PC-3 (cell line): ENCODE data around the gene THSD7A. TPM values are rescaled to one million over a fixed set of nuclear protein-coding genes. Genes with fewer than 3 reads are reported as not detected.

ENCODE experiments used
- ATAC-seq: fragments of 200-7000 bp; cut with Tn5 transposase; 2 replicates; pipeline ENCODE4 v1.9.1; 2020; ENCODE audit warnings: mild to moderate bottlenecking, moderate library complexity
- BruUV-seq: library from RNA; stranded (reverse); fragments of 400-500 nt; replicated peaks from 2 replicates; lab custom pipeline; 2021; lab: Mats Ljungman, UMichigan
- CTCF ChIA-PET: fragments of 300-600 bp; sonication (Branson Sonifier 250); formaldehyde crosslinking; loops from one replicate; lab custom pipeline; 2022; ENCODE audit warnings: antibody characterized with exemption; lab: Charles Lee
- POLR2A ChIA-PET: fragments of 300-600 bp; sonication (Branson Sonifier 250); formaldehyde crosslinking; loops from one replicate; lab custom pipeline; 2022; ENCODE audit warnings: antibody characterized with exemption; ENCODE audit not compliant: unreplicated experiment; lab: Charles Lee
- DNase-seq: peaks from one replicate; pipeline ENCODE4 v3.0.0-alpha.2; 2015
- H2AFZ ChIP-seq: fragments of 300-600 bp; sonication (generic); 2 replicates; pipeline ENCODE4 v1.6.0; 2016; ENCODE audit warnings: antibody characterized with exemption, low read length
- H3F3A ChIP-seq: fragments of 300-600 bp; sonication (generic); one replicate; pipeline ENCODE4 v1.6.0; 2017; ENCODE audit warnings: antibody characterized with exemption, low read length, control low read depth, mild to moderate bottlenecking; ENCODE audit not compliant: unreplicated experiment
- H3K27ac ChIP-seq: fragments of 300-600 bp; sonication (generic); 2 replicates; pipeline ENCODE4 v1.5.1; 2016; ENCODE audit warnings: mild to moderate bottlenecking, low read length
- H3K27me3 ChIP-seq: fragments of 300-600 bp; sonication (generic); 2 replicates; pipeline ENCODE4 v1.6.1; 2016; ENCODE audit warnings: low read length, mixed read lengths
- H3K36me3 ChIP-seq: fragments of 300-600 bp; sonication (generic); 2 replicates; pipeline ENCODE4 v1.6.1; 2016; ENCODE audit warnings: low read depth, mixed run types, low read length, mixed read lengths
- H3K4me1 ChIP-seq: fragments of 300-600 bp; sonication (generic); 2 replicates; pipeline ENCODE4 v1.5.1; 2016; ENCODE audit warnings: low read length; ENCODE audit not compliant: insufficient read depth
- H3K4me2 ChIP-seq: fragments of 300-600 bp; sonication (generic); 2 replicates; pipeline ENCODE4 v1.6.0; 2016; ENCODE audit warnings: low read length
- H3K4me3 ChIP-seq: fragments of 300-600 bp; sonication (generic); 2 replicates; pipeline ENCODE4 v1.5.1; 2016; ENCODE audit warnings: mild to moderate bottlenecking, low read length, mixed read lengths
- H3K79me2 ChIP-seq: fragments of 300-600 bp; sonication (generic); 2 replicates; pipeline ENCODE4 v1.6.1; 2017; ENCODE audit warnings: low read length, mixed read lengths
- H3K9ac ChIP-seq: fragments of 300-600 bp; sonication (generic); 2 replicates; pipeline ENCODE4 v1.6.0; 2016; ENCODE audit warnings: mild to moderate bottlenecking, low read length
- H3K9me2 ChIP-seq: fragments of 300-600 bp; sonication (generic); replicated peaks from 2 replicates; pipeline ENCODE4 v1.6.1; 2016; ENCODE audit warnings: mixed run types, low read length, mixed read lengths
- H3K9me3 ChIP-seq: fragments of 300-600 bp; sonication (generic); 2 replicates; pipeline ENCODE4 v1.6.1; 2016; ENCODE audit warnings: low read length, mixed read lengths
- H4K20me1 ChIP-seq: fragments of 300-600 bp; sonication (generic); 2 replicates; pipeline ENCODE4 v1.6.1; 2016; ENCODE audit warnings: low read length, mixed read lengths
- EZH2 ChIP-seq: fragments of 300-600 bp; sonication (generic); IDR thresholded peaks from one replicate; pipeline ENCODE4 v1.6.1; 2017; ENCODE audit warnings: antibody characterized with exemption, mild to moderate bottlenecking, low read length; ENCODE audit not compliant: unreplicated experiment
- EZH2phosphoT487 ChIP-seq: fragments of 300-600 bp; sonication (generic); IDR thresholded peaks from 2 replicates; pipeline ENCODE4 v1.6.1; 2018; ENCODE audit warnings: mild to moderate bottlenecking, antibody characterized with exemption, low read length, borderline replicate concordance
- intact Hi-C: fragments of 100-400 bp; cut with micrococcal nuclease; formaldehyde crosslinking; loops from 2 replicates; pipeline ENCODE4 v1.9.0; 2023
- total RNA-seq: library from RNA; depleted of rRNA; stranded (reverse); fragments of >200 nt; gene quantifications from 2 replicates; pipeline ENCODE4 v1.2.3, GENCODE V29; 2014
- TF ChIP-seq, protein P1 (sequence below): fragments of 300-600 bp; sonication (generic); conservative IDR thresholded peaks from 2 replicates; pipeline ENCODE4 v1.5.1; 2017; ENCODE audit warnings: antibody characterized with exemption, low read depth, mild to moderate bottlenecking, low read length

THSD7A gene
- total RNA-seq, 1 experiment from 2014 or later = 0.04 TPM

DNA sequence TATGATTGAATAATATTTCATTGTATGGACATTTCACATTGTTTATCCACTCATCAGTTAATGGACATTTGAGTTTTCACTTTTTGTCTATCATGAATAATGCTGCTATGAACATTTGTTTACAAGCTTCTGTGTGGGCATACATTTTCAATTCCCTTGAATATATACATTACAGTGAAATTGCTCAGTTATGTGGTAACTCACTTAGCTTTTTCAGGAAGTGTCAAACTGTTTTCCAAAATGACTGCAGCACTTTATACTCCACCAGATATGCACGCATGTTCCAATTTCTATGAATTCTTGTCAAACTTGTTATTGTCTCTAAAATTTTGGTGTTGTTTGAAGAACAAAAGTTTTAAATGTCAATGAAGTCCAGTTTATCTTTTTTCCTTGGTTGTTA, 401.2 kb downstream of the THSD7A start:
- no peaks in the 10 kb centered on the region for H3K79me2 ChIP-seq
- no peak overlapping the region for H3K27ac ChIP-seq
- ChIA-PET CTCF (no interaction called here), POLR2A (no interaction called here)
- no peak overlapping the region for H3K4me2 ChIP-seq
- ATAC-seq = no peak
- H3K9me3 ChIP-seq = no peaks in the 10 kb centered on the region
- H3K9me2 ChIP-seq = no peaks in the 10 kb centered on the region
- intact Hi-C loops = no loop called here
- no peaks in the 10 kb centered on the region for H3F3A ChIP-seq
- no peaks in the 10 kb centered on the region for H4K20me1 ChIP-seq
- DNase-seq = no peak
- H3K4me1 ChIP-seq = no peaks in the 10 kb centered on the region
- no TSS peak for BruUV-seq
- H2AFZ ChIP-seq = no peak overlapping the region
- TF ChIP-seq, protein P1, sequence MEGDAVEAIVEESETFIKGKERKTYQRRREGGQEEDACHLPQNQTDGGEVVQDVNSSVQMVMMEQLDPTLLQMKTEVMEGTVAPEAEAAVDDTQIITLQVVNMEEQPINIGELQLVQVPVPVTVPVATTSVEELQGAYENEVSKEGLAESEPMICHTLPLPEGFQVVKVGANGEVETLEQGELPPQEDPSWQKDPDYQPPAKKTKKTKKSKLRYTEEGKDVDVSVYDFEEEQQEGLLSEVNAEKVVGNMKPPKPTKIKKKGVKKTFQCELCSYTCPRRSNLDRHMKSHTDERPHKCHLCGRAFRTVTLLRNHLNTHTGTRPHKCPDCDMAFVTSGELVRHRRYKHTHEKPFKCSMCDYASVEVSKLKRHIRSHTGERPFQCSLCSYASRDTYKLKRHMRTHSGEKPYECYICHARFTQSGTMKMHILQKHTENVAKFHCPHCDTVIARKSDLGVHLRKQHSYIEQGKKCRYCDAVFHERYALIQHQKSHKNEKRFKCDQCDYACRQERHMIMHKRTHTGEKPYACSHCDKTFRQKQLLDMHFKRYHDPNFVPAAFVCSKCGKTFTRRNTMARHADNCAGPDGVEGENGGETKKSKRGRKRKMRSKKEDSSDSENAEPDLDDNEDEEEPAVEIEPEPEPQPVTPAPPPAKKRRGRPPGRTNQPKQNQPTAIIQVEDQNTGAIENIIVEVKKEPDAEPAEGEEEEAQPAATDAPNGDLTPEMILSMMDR = no peak
- TF ChIP-seq EZH2phosphoT487 (no peak), EZH2 (no peak)
- H3K4me3 ChIP-seq = no peak overlapping the region
- H3K9ac ChIP-seq = no peak overlapping the region
- H3K27me3 ChIP-seq = no peaks in the 10 kb centered on the region
- H3K36me3 ChIP-seq = no peaks in the 10 kb centered on the region

DNA sequence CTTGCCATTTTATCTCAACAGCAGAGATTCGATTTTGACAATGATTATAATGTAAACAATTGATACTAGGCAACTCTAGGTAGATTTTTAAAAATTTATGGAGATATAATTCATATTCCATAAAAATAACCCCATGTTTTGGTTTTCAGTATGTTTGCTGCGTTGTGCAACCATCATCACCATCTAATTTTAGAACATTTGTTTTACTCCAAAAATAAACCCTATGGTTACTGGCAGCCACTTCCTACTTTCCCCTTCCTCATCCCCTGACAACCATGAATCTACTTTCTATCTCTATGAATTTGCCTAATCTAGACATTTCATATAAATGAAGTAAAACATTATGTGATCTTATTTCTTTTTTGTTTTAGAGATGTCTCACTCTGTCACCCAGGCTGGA, 401.9 kb downstream of the THSD7A start:
- no peak for ATAC-seq
- intact Hi-C loops = no loop called here
- no peaks in the 10 kb centered on the region for H3K27me3 ChIP-seq
- POLR2A ChIA-PET = no interaction called here
- CTCF ChIA-PET = no interaction called here
- no peak overlapping the region for H3K4me3 ChIP-seq
- H3K79me2 ChIP-seq = no peaks in the 10 kb centered on the region
- no peak overlapping the region for H3K9ac ChIP-seq
- no peaks in the 10 kb centered on the region for H3K4me1 ChIP-seq
- H3K4me2 ChIP-seq = no peak overlapping the region
- no peaks in the 10 kb centered on the region for H3K9me2 ChIP-seq
- no peaks in the 10 kb centered on the region for H4K20me1 ChIP-seq
- H3K36me3 ChIP-seq = no peaks in the 10 kb centered on the region
- H3K9me3 ChIP-seq = no peaks in the 10 kb centered on the region
- H3K27ac ChIP-seq = no peak overlapping the region
- DNase-seq = no peak
- no TSS peak for BruUV-seq
- no peak for TF ChIP-seq EZH2
- no peaks in the 10 kb centered on the region for H3F3A ChIP-seq
- H2AFZ ChIP-seq = no peak overlapping the region

DNA sequence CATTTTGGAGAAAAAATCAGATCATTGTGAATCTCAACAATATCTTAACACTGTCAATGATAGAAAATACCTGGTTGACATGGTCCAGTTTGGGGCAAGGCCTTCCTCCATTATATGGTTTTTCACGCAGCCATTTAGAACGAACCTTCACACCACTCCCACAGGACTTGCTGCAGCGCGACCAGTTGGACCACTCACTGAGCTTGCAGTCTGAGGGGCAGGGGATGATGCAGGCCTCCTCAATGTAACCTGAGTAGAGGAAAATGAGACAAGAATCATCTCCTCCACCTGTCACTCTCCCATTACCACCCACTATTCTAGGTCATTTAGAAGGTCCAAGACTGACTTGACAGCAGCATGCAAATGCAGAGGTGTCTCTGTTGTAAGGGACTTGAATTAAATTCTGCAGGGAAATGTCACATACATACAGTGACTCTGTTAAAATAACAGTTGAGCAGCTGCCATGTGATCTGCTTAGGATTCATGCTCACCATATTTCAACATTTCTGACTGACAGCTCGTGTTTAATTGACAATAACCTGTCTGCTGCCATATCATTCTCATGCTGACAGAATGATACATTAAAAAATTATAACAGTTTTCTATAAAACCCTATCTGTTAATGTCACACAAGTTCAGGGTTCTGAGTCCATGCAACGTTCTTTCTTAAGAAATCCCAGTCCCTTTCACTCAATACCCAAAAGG, 403.0 kb downstream of the THSD7A start:
- ChIA-PET CTCF (no interaction called here), POLR2A (no interaction called here)
- H2AFZ ChIP-seq = no peak overlapping the region
- TF ChIP-seq, protein P1 = no peak
- TF ChIP-seq EZH2 = no peak
- TF ChIP-seq EZH2phosphoT487 = no peak
- no peaks in the 10 kb centered on the region for H3K27me3 ChIP-seq
- intact Hi-C loops = loop anchor here (5.0 kb wide), 3 partner anchors 57 to 1068 kb away; no protein-coding TSS in a partner anchor
- no peak for DNase-seq
- no peak for ATAC-seq
- H3K4me1 ChIP-seq = no peaks in the 10 kb centered on the region
- H4K20me1 ChIP-seq = no peaks in the 10 kb centered on the region
- no peaks in the 10 kb centered on the region for H3K36me3 ChIP-seq
- no peaks in the 10 kb centered on the region for H3K9me2 ChIP-seq
- H3F3A ChIP-seq = no peaks in the 10 kb centered on the region
- no peak overlapping the region for H3K9ac ChIP-seq
- no peaks in the 10 kb centered on the region for H3K9me3 ChIP-seq
- BruUV-seq = no TSS peak
- H3K79me2 ChIP-seq = no peaks in the 10 kb centered on the region
- no peak overlapping the region for H3K4me2 ChIP-seq
- H3K4me3 ChIP-seq = no peak overlapping the region
- H3K27ac ChIP-seq = no peak overlapping the region
